ENCODE results near the gene DGKA. TPM values are rescaled to one million over a fixed set of nuclear protein-coding genes. Genes with fewer than 3 reads are reported as not detected.

DGKA gene
- 27.2 and 41.5 TPM in 2 replicates for total RNA-seq (2014; rRNA removed)
- percentile 79 among the genes with signal in this experiment for Bru-seq, nascent RNA
- BruChase-seq, experiment 1, labeled RNA remaining after a 6-hour chase: percentile 81 among the genes with signal in this experiment
- BruChase-seq, experiment 2, labeled RNA remaining after a 2-hour chase: percentile 76 among the genes with signal in this experiment
- long read RNA-seq, transcript DGKA-202 (24 exons, 2,770 nt): major isoform, 7 of 100 reads
- long read RNA-seq, partial matches to known transcripts: 22 of 100 reads
- long read RNA-seq, other reads (novel, unspliced or antisense): 67 of 100 reads

GRCh38 chr12:55930771-55931316 is at the start of gene DGKA:
DGKA (plus strand) TSS chr12:55931162; CDS start chr12:55936504, 5,342 bp downstream.
- Histone ChIP-seq H3K9ac (ENCODE audit: low read length) (peak within 1 kb of the TSS; percentile 70), H3K27me3 (ENCODE audit: low read length) (no peaks in the 10 kb centered on the region), H3K9me2 (replicated peaks; ENCODE audit: low read length) (no peaks in the 10 kb centered on the region), H3F3A (ENCODE audit: low read length, unreplicated experiment) (no peaks in the 10 kb centered on the region), H2AFZ (ENCODE audit: low read length) (peak within 1 kb of the TSS; percentile 94), H4K20me1 (ENCODE audit: low read length) (no peaks in the 10 kb centered on the region), H3K79me2 (ENCODE audit: low read length) (peaks cover 9% of the 10 kb centered on the region), H3K4me2 (ENCODE audit: low read length) (peak within 1 kb of the TSS; percentile 95), H3K4me3 (ENCODE audit: low read length) (peak within 1 kb of the TSS; percentile 82), H3K36me3 (ENCODE audit: low read depth, low read length) (no peaks in the 10 kb centered on the region), H3K4me1 (ENCODE audit: insufficient read depth, low read length) (peaks cover 47% of the 10 kb centered on the region), H3K9me3 (ENCODE audit: low read length) (no peaks in the 10 kb centered on the region), H3K27ac (ENCODE audit: low read length) (peak within 1 kb of the TSS; percentile 38)
- TF ChIP-seq EZH2 (IDR thresholded peaks at IDR 0.05; ENCODE audit: low read length, unreplicated experiment): no peak
- peak; percentile 81 for TF ChIP-seq CTCF (conservative IDR thresholded peaks at IDR 0.05; ENCODE audit: low read depth, low read length)
- DNase-seq (peak; percentile 75), ATAC-seq (peak; percentile 23)
- intact Hi-C loops (cut with micrococcal nuclease): loop anchor here (1.0 to 2.0 kb wide), 3 partner anchors 9 to 192 kb away; partner anchors contain the start of gene SUOX
- BruUV-seq (replicated peaks): no TSS peak
- ChIA-PET POLR2A (ENCODE audit: unreplicated experiment) (interaction anchor here (0.6 kb wide), 1 partner anchor 50 kb away, joined by 3 read pairs; no protein-coding TSS in a partner anchor), CTCF (interaction anchor here (0.6 to 1.4 kb wide), 7 partner anchors 9 to 1606 kb away, joined by 3 to 28 read pairs (median 3); partner anchors contain the start of genes COPZ1, DNAJC14 and ORMDL2)

DNA sequence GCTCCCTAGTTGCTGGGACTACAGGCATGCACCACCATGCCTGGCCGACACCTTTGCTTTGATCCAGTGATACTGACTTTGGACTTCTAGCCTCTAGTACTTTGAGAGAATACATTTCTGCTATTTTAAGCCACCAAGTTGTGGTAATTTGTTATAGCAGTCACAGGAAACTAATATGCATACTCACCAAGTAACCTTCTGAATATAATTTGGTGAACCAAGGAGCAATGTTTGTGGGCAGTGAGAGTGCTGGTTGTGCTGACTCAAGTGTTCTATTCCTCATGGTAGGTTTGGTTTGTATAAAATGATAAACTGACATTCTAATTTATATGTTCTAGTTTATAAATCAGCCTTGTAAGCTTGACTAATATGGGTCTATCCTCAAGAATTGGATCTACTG is 45.8 kb upstream of the DGKA start:
- no peaks in the 10 kb centered on the region for H3K9me2 ChIP-seq (replicated peaks; ENCODE audit: low read length)
- no TSS peak for BruUV-seq (replicated peaks)
- H3K4me1 ChIP-seq (ENCODE audit: insufficient read depth, low read length): peaks cover 13% of the 10 kb centered on the region
- ATAC-seq (no peak), DNase-seq (no peak)
- no peaks in the 10 kb centered on the region for H3K27me3 ChIP-seq (ENCODE audit: low read length)
- intact Hi-C loops (cut with micrococcal nuclease): no loop called here
- H3K9ac ChIP-seq (ENCODE audit: low read length): no peak overlapping the region
- H3K27ac ChIP-seq (ENCODE audit: low read length): no peak overlapping the region
- H2AFZ ChIP-seq (ENCODE audit: low read length): no peak overlapping the region
- no peak overlapping the region for H3K4me2 ChIP-seq (ENCODE audit: low read length)
- no peaks in the 10 kb centered on the region for H3K36me3 ChIP-seq (ENCODE audit: low read depth, low read length)
- ChIA-PET POLR2A (ENCODE audit: unreplicated experiment) (no interaction called here), CTCF (no interaction called here)
- H3K79me2 ChIP-seq (ENCODE audit: low read length): no peaks in the 10 kb centered on the region
- no peak overlapping the region for H3K4me3 ChIP-seq (ENCODE audit: low read length)
- H3K9me3 ChIP-seq (ENCODE audit: low read length): no peaks in the 10 kb centered on the region
- no peaks in the 10 kb centered on the region for H4K20me1 ChIP-seq (ENCODE audit: low read length)
- no peaks in the 10 kb centered on the region for H3F3A ChIP-seq (ENCODE audit: low read length, unreplicated experiment)
- TF ChIP-seq EZH2phosphoT487 (IDR thresholded peaks at IDR 0.05; ENCODE audit: borderline replicate concordance, low read length): no peak
- TF ChIP-seq EZH2 (IDR thresholded peaks at IDR 0.05; ENCODE audit: low read length, unreplicated experiment): no peak
- TF ChIP-seq CTCF (conservative IDR thresholded peaks at IDR 0.05; ENCODE audit: low read depth, low read length): no peak

GRCh38 chr12:55891310-55891709 is 39.7 kb upstream of the DGKA start:
- no TSS peak for BruUV-seq (replicated peaks)
- H3F3A ChIP-seq (ENCODE audit: low read length, unreplicated experiment): no peaks in the 10 kb centered on the region
- intact Hi-C loops (cut with micrococcal nuclease): no loop called here
- H4K20me1 ChIP-seq (ENCODE audit: low read length): no peaks in the 10 kb centered on the region
- DNase-seq (no peak), ATAC-seq (no peak)
- no peaks in the 10 kb centered on the region for H3K79me2 ChIP-seq (ENCODE audit: low read length)
- no peaks in the 10 kb centered on the region for H3K4me1 ChIP-seq (ENCODE audit: insufficient read depth, low read length)
- no peak overlapping the region for H2AFZ ChIP-seq (ENCODE audit: low read length)
- no peaks in the 10 kb centered on the region for H3K36me3 ChIP-seq (ENCODE audit: low read depth, low read length)
- no peak overlapping the region for H3K4me3 ChIP-seq (ENCODE audit: low read length)
- no peaks in the 10 kb centered on the region for H3K9me2 ChIP-seq (replicated peaks; ENCODE audit: low read length)
- no peak overlapping the region for H3K9ac ChIP-seq (ENCODE audit: low read length)
- no peak overlapping the region for H3K4me2 ChIP-seq (ENCODE audit: low read length)
- no peak for TF ChIP-seq CTCF (conservative IDR thresholded peaks at IDR 0.05; ENCODE audit: low read depth, low read length)
- no peak for TF ChIP-seq EZH2 (IDR thresholded peaks at IDR 0.05; ENCODE audit: low read length, unreplicated experiment)
- no peak for TF ChIP-seq EZH2phosphoT487 (IDR thresholded peaks at IDR 0.05; ENCODE audit: borderline replicate concordance, low read length)
- no peaks in the 10 kb centered on the region for H3K27me3 ChIP-seq (ENCODE audit: low read length)
- no peak overlapping the region for H3K27ac ChIP-seq (ENCODE audit: low read length)
- H3K9me3 ChIP-seq (ENCODE audit: low read length): no peaks in the 10 kb centered on the region
- CTCF ChIA-PET: no interaction called here
- POLR2A ChIA-PET (ENCODE audit: unreplicated experiment): no interaction called here

All from PC-3 (cell line).